Measurements from ENCODE around the gene OSCP1. TPM values are rescaled to one million over a fixed set of nuclear protein-coding genes. Genes with fewer than 3 reads are reported as not detected.

OSCP1 gene
- total and polyA plus RNA-seq, 8 donors: 3.3 to 9.8 (median 4.8) TPM

DNA sequence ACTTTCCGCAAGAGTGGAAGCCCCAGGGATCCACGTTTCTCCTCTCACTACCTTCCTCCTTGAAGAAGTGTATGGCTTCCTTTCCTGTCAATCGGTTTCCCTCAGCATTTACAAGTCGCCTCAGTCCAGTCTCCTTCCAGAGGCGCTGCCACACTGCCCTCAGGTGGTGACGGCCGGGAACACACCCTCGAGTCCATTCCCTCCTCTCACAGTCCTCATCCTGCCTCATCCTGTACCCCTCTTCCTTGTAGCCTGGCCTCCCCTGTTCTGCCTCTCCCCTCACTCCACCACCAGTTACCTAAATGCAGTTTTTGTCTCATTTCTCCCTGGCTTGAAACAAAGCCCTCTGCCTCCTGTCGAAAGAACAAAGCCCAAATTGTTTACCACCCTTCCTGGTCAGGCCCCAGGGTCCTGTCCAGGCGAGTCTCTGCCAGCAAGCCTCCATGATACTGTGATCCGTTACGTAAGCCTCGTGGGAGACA, 29.4 kb downstream of the OSCP1 start:
- Histone ChIP-seq H3K4me1 (peaks cover 0 to 5% (median 0%) of the 10 kb centered on the region in 3 donors), H3K27me3 (no peaks in the 10 kb centered on the region), H3K36me3 (peaks cover 0 to 14% (median 0%) of the 10 kb centered on the region in 3 donors), H3K27ac (no peak overlapping the region), H3K9me3 (no peaks in the 10 kb centered on the region), H3K4me3 (no peak overlapping the region)
- peak; percentile 93 to 100 (median 98) for ATAC-seq
- 12 to 17% methylated on average over 13 of the region's 13 CpGs for WGBS, 2 donors
- intact Hi-C loops (cut with DNase I): loop anchor here in 1 of 3 donors (10.0 kb wide), 1 partner anchor 326 kb away; no protein-coding TSS in a partner anchor
- peak; percentile 5 for FAIRE-seq
- TF ChIP-seq, protein P1, sequence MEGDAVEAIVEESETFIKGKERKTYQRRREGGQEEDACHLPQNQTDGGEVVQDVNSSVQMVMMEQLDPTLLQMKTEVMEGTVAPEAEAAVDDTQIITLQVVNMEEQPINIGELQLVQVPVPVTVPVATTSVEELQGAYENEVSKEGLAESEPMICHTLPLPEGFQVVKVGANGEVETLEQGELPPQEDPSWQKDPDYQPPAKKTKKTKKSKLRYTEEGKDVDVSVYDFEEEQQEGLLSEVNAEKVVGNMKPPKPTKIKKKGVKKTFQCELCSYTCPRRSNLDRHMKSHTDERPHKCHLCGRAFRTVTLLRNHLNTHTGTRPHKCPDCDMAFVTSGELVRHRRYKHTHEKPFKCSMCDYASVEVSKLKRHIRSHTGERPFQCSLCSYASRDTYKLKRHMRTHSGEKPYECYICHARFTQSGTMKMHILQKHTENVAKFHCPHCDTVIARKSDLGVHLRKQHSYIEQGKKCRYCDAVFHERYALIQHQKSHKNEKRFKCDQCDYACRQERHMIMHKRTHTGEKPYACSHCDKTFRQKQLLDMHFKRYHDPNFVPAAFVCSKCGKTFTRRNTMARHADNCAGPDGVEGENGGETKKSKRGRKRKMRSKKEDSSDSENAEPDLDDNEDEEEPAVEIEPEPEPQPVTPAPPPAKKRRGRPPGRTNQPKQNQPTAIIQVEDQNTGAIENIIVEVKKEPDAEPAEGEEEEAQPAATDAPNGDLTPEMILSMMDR (IDR thresholded peaks at IDR 0.05): peak; percentile 81 to 89 (median 83)
- peak; percentile 67 to 98 (median 87) for DNase-seq

DNA sequence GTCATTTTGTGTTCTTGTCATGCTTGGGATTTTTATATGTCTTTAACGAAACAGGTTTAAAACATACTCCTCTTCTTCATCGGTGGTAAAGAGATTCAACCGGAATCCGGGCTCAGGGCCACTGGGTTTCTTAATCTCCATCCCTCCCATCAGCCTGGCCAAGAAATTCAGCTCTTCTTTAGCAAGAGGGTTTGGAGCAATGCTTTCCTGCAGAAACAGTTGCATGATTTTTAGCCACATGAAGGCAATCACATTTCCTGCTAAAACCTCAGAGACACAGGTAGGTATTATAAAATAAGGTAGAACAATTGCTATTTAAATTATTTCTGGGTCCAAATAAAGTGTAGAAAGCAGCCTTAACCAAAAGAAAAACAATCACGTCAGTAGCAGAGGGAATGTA, 29.8 kb downstream of the OSCP1 start:
- intact Hi-C loops (cut with DNase I): loop anchor here in 1 of 3 donors (10.0 kb wide), 1 partner anchor 326 kb away; no protein-coding TSS in a partner anchor
- Histone ChIP-seq H3K9me3 (no peaks in the 10 kb centered on the region), H3K4me3 (no peak overlapping the region), H3K36me3 (peaks cover 0 to 14% (median 0%) of the 10 kb centered on the region in 3 donors), H3K4me1 (peaks cover 0 to 5% (median 0%) of the 10 kb centered on the region in 3 donors), H3K27me3 (no peaks in the 10 kb centered on the region), H3K27ac (no peak overlapping the region)
- TF ChIP-seq, protein P1 (IDR thresholded peaks at IDR 0.05): no peak
- DNase-seq: no peak
- no peak for FAIRE-seq
- ATAC-seq: peak in 1 of 4 donors; percentile 39
- WGBS, 2 donors: 41 to 61% methylated on average over 5 of the region's 5 CpGs

DNA sequence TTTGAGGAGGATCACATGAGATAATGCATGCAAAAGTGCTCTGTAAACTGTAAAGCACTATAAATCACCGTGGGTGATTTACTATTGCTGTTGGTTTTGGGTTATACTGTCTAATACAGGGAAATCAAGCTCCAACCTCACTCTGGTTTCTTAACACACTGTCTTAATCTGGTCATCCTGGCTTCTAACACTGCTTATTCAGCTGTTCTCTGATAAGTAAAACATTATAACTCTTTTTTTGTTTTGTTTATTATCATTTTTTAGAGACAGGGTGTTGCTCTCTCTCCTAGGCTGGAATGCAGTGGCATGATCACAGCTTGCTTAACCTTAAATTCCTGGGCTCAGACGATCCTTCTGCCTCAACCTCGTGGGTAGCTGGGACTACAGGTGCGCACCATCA, 30.7 kb downstream of the OSCP1 start:
- DNase-seq (no peak), ATAC-seq (no peak), FAIRE-seq (no peak)
- TF ChIP-seq, protein P1 (IDR thresholded peaks at IDR 0.05): no peak
- H3K27me3 ChIP-seq: no peaks in the 10 kb centered on the region
- H3K4me3 ChIP-seq: no peak overlapping the region
- peaks cover 0 to 14% (median 0%) of the 10 kb centered on the region in 3 donors for H3K36me3 ChIP-seq
- no peaks in the 10 kb centered on the region for H3K9me3 ChIP-seq
- peaks cover 0 to 5% (median 0%) of the 10 kb centered on the region in 3 donors for H3K4me1 ChIP-seq
- WGBS, 2 donors: 86 to 89% methylated on average over 4 of the region's 4 CpGs
- no peak overlapping the region for H3K27ac ChIP-seq
- intact Hi-C loops (cut with DNase I): loop anchor here in 2 of 3 donors (5.0 to 10.0 kb wide), 3 partner anchors 75 to 325 kb away; no protein-coding TSS in a partner anchor

DNA sequence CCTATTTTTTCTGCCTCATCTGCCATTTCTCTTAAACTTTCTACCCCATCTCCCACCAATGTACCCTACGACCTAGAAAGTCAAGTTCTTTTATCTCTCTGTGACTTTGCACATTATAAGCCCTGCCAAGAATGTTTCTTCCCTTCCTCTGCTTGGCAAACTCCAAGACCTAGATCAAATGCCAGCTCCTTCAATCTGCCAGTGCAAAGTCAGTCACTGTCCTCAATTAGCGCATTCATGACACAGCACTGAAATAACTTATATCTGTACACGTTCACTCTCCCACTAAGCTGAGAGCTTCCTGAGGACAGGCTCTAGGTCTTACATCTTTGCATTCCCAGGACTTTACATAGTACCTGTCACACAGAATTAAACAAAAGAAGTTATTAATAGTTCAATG, 31.1 kb downstream of the OSCP1 start:
- H3K27ac ChIP-seq: no peak overlapping the region
- no peak overlapping the region for H3K4me3 ChIP-seq
- DNase-seq: no peak
- 77 to 83% methylated on average over 3 of the region's 3 CpGs for WGBS, 2 donors
- no peaks in the 10 kb centered on the region for H3K9me3 ChIP-seq
- TF ChIP-seq, protein P1 (IDR thresholded peaks at IDR 0.05): no peak
- peaks cover 0 to 14% (median 0%) of the 10 kb centered on the region in 3 donors for H3K36me3 ChIP-seq
- H3K27me3 ChIP-seq: no peaks in the 10 kb centered on the region
- no peak for FAIRE-seq
- ATAC-seq: no peak
- intact Hi-C loops (cut with DNase I): loop anchor here in 2 of 3 donors (5.0 to 10.0 kb wide), 3 partner anchors 74 to 324 kb away; no protein-coding TSS in a partner anchor
- H3K4me1 ChIP-seq: peaks cover 0 to 5% (median 0%) of the 10 kb centered on the region in 3 donors

DNA sequence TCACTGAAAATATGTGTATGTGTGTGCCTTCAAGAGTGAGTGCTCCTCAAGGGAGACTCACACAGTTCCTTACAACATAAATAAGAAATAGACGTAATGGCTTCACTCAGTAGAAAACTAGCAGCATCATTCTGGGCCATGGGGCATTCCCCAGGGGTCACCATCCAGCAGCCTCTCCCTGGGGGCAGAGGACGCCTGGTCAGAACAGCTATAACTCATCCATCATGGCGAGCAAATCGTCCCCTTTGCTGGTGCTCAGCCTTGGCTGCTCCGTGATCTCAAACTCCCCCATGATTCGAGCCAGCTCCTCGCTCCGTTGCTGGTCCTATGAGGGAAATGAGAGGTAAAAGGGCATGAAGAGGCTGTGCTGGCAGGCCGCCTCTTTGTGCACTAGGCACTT, 32.3 kb downstream of the OSCP1 start:
- TF ChIP-seq, protein P1 (IDR thresholded peaks at IDR 0.05): no peak
- H3K4me3 ChIP-seq: no peak overlapping the region
- no peaks in the 10 kb centered on the region for H3K27me3 ChIP-seq
- no peak overlapping the region for H3K27ac ChIP-seq
- DNase-seq: no peak
- intact Hi-C loops (cut with DNase I): loop anchor here in 2 of 3 donors (5.0 to 10.0 kb wide), 3 partner anchors 73 to 323 kb away; no protein-coding TSS in a partner anchor
- H3K4me1 ChIP-seq: peaks cover 0 to 5% (median 0%) of the 10 kb centered on the region in 3 donors
- H3K36me3 ChIP-seq: peaks cover 0 to 11% (median 0%) of the 10 kb centered on the region in 3 donors
- no peak for FAIRE-seq
- WGBS, 2 donors: 86% methylated on average over 9 of the region's 9 CpGs
- no peak for ATAC-seq
- no peaks in the 10 kb centered on the region for H3K9me3 ChIP-seq
